LNCAP (cell line): ENCODE results near the gene WDR1.

Source experiments
- TF ChIP-seq, protein P1 (sequence below): fragments of 450-650 bp; IDR thresholded peaks from 2 replicates; pipeline ENCODE4 v1.5.1; 2017; ENCODE audit warnings: mild to moderate bottlenecking

WDR1 gene

DNA sequence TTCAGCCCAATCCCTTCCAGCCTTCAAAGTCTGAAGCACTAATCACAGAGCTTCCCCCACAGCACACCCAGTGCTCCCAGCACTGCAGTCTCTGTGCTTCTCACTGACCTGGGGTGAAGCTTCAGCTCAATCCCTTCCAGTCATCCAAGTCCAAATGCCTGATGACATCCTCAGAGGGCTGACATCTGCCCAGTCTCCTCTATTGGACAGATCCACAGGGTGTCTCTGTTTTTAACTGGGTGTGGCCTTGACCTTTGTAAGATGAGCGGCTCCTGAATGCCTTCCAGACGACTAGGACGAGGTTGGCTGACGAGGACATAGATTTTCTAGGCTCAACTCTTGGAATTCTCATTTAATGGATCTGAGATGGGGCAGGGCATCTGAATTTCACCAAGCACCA, 87.7 kb downstream of the WDR1 start:
- TF ChIP-seq, protein P1, sequence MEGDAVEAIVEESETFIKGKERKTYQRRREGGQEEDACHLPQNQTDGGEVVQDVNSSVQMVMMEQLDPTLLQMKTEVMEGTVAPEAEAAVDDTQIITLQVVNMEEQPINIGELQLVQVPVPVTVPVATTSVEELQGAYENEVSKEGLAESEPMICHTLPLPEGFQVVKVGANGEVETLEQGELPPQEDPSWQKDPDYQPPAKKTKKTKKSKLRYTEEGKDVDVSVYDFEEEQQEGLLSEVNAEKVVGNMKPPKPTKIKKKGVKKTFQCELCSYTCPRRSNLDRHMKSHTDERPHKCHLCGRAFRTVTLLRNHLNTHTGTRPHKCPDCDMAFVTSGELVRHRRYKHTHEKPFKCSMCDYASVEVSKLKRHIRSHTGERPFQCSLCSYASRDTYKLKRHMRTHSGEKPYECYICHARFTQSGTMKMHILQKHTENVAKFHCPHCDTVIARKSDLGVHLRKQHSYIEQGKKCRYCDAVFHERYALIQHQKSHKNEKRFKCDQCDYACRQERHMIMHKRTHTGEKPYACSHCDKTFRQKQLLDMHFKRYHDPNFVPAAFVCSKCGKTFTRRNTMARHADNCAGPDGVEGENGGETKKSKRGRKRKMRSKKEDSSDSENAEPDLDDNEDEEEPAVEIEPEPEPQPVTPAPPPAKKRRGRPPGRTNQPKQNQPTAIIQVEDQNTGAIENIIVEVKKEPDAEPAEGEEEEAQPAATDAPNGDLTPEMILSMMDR: no peak

DNA sequence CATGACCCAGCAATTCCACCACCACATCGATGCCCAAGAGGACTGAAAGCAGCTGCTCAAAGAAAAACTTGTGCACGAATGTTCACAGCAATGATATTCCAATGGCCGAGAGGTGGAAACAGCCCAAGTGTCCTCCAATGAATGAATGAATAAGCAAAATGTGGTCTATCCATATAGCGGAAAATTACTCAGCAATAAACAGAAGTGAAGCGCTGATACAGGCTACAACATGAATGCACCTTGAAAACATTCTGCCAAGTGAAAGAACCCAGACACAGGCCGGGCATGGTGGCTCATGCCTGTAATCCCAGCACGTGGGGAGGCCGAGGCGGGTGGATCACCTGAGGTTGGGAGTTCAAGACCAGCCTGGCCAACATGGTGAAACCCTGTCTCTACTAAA, 90.1 kb downstream of the WDR1 start:
- TF ChIP-seq, protein P1: no peak

DNA sequence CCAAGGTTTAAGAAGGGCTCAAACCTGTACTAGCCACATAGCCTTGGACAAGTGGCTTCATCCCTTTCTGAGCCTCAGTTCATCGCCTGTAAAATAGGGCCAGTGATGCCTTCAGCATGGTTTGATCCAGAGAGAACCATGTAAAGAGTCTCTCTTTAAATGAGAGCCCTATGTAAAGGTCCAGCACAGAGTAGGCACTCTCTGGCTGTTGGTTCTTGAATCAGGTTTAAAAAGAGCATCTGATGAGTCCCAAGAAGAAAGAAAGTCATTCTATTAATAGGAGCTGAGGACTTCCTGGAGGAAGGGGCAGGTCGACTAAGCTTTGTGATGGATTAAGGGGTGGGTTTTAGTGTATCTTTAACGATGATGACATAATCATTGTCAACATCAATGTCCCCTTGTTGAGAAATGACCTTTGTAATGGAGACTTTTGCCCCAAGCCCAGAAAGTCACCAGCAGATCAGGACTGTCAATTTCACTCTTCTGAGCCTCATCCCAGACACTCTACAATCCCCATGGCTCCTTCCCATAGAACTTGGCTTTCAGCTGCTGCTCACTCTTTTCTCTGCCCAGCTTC, 91.3 kb downstream of the WDR1 start:
- TF ChIP-seq, protein P1: no peak
